Choroid plexus epithelial cell (primary cell): ENCODE measurements around the gene DPP3.

Experiments
- DNase-seq: peaks from one replicate; pipeline ENCODE4 v3.0.0-alpha.2; 2010; ENCODE audit warnings: low read depth
- H3K4me3 ChIP-seq: 2 replicates; pipeline ENCODE4 v1.5.1; 2011; ENCODE audit warnings: low read depth, mild to moderate bottlenecking, control low read depth, low read length, moderate library complexity
- CTCF ChIP-seq: conservative IDR thresholded peaks from 2 replicates; pipeline ENCODE4 v1.5.1; 2011; ENCODE audit warnings: low read depth, mild to moderate bottlenecking, control low read depth, inconsistent platforms, low read length, moderate library complexity

DPP3 gene

GRCh38 chr11:66466225-66467033 is 13.8 kb upstream of the DPP3 start, which contains the start of gene PELI3:
PELI3 (plus strand) TSS chr11:66466905; CDS start chr11:66468129, 1,224 bp downstream.
- peak within 1 kb of the TSS; percentile 68 for H3K4me3 ChIP-seq
- DNase-seq = peak; percentile 95
- no peak for TF ChIP-seq CTCF

- peak overlapping the region; percentile 68 for H3K4me3 ChIP-seq
- DNase-seq = peak; percentile 32
- TF ChIP-seq CTCF = peak; percentile 16
Observed at GRCh38 chr11:66467034-66467659, 13.1 kb upstream of the DPP3 start.

GRCh38 chr11:66467756-66468155 is 12.5 kb upstream of the DPP3 start:
- no peak for DNase-seq
- H3K4me3 ChIP-seq = peak overlapping the region; percentile 68
- TF ChIP-seq CTCF = no peak

- TF ChIP-seq CTCF = no peak
- no peak overlapping the region for H3K4me3 ChIP-seq
Observed at GRCh38 chr11:66468691-66469090, 11.5 kb upstream of the DPP3 start.

GRCh38 chr11:66469441-66469840 is 10.8 kb upstream of the DPP3 start:
- DNase-seq = no peak
- no peak overlapping the region for H3K4me3 ChIP-seq
- TF ChIP-seq CTCF = no peak

More at GRCh38 chr11:66468691-66469090, 11.5 kb upstream of the DPP3 start:
- DNase-seq = no peak

GRCh38 chr11:66470015-66470414 is 10.2 kb upstream of the DPP3 start:
- no peak for DNase-seq
- TF ChIP-seq CTCF = no peak
- no peak overlapping the region for H3K4me3 ChIP-seq
